NB4 (cell line): ENCODE data around the gene TOR1A.

Experiments
- CTCF ChIP-seq: IDR thresholded peaks from one replicate; pipeline ENCODE4 v1.5.1; 2012; ENCODE audit warnings: low read depth, low read length
- MYC ChIP-seq: IDR thresholded peaks from 2 replicates; pipeline ENCODE4 v1.6.1; 2011; ENCODE audit warnings: low read depth, low read length
- POLR2A ChIP-seq: IDR thresholded peaks from 2 replicates; pipeline ENCODE4 v1.6.1; 2011; ENCODE audit warnings: mild to moderate bottlenecking; ENCODE audit not compliant: insufficient read length; ENCODE audit errors: extremely low read depth
- TF ChIP-seq, protein P1 (sequence below): IDR thresholded peaks from 2 replicates; pipeline ENCODE4 v1.6.1; 2011; ENCODE audit warnings: low read depth, low read length

- TF ChIP-seq POLR2A (no peak), CTCF (no peak), MYC (no peak)
- TF ChIP-seq, protein P1, sequence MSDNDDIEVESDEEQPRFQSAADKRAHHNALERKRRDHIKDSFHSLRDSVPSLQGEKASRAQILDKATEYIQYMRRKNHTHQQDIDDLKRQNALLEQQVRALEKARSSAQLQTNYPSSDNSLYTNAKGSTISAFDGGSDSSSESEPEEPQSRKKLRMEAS, result no peak
These were observed 22.4 kb downstream of the TOR1A start for GRCh38 chr9:129801504-129801903.
